HG03521 (cell line): ENCODE measurements around the gene SNRPA.
"Not testable (repeated sequence)": the region's sequence is repeated elsewhere in the genome, so short reads cannot be mapped to it uniquely, and the experiment has no call there.

Experiments used
- ATAC-seq: cut with Tn5 transposase; IDR thresholded peaks from one replicate; pipeline ENCODE4 v1.9.1; 2021; ENCODE audit warnings: mild to moderate bottlenecking, moderate library complexity; ENCODE audit not compliant: unreplicated experiment

SNRPA gene

DNA sequence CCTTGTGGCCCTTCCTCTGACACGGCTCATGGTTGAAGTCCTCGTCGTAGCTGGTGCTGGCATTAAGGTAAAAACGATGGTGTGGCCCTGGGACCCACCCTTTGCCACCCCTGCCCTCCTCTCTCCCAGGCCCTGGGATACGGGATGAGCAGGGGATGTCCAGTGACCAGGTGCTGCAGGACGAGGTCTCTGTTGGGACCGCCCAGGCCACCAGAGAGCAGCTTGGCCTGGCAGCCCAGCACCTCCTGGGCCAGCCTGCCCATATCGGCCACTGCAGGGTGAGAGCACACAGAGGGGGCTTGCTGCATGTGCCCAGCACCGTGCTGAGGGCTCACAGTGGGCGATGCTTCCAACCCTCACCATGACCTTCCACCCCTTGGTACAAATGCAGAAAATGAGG, 7.1 kb upstream of the SNRPA start:
- ATAC-seq = no peak

DNA sequence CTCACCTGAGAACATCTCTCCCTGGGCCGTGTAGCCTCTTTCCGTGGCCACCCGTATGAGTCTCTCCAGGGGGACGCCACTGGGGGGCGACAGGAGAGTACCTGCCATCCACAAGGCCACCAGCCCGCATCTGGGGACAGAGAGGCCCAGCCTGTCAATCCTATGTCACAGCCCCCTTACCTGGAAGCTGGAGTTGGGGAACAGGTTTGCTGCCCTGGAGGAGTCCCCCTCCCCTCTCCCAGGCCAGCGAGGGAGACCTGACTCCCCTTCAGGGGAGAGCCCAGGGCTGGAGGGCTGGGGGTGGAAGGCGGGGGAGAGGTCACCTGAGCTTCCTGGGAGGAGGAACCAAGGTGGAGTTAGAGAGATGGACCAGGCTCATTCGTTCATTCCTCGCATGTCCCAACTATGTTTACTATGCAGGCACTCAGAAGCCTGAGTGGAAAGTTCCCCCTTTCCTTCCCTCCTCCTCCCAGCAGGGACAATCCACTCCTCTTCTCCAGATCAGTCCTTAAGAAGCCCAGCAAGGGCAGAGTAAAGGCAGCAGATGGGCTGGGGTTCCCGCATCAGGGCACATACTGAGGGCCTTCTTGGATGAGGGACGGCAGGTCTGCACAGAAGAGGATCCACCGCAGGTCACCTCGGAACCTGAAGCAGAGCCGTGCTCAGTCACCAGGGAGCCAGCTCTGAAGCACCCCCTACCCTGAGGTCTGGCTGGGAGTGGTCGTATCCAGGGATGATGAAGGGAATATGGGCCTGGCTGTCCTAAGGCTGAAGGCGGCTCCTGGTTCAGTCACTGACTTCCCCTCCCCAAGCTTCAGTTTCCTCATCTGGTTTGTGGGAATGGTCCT, 6.2 kb upstream of the SNRPA start:
- no peak for ATAC-seq

DNA sequence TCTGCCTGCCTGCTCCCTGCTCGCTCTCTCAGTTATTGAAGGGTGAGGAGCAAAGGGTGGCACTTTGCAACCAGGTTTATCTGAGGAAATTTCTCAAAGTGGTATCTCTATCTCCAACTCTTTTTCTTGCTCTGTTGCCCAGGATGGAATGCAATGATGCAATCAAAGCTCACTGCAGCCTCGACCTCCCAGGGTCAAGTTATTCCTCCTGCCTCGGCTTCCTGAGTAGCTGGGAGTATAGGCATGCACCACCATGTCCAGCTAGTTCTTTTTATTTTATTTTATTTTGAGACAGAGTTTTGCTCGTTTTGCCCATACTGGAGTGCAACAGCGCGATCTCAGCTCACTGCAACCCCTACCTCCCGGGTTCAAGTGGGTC, 5.6 kb upstream of the SNRPA start:
- no peak for ATAC-seq

DNA sequence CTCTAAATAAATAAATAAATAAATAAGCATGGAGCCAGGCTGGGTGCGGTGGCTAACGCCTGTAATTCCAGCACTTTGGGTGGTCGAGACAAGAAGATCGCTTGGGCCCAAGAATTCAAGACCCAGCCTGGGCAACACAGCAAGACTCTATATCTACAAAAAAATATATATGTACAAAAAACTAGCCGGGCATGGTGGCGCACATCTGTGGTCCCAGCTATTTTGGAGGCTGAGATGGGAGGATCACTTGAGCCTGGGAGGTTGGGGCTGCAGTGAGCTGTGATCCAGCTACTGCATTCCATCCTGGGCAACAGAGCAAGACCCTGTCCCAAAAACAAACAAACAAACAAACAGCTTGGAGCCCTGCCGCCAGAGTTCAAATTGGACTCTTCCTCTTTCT, 3.5 kb upstream of the SNRPA start:
- no peak for ATAC-seq

DNA sequence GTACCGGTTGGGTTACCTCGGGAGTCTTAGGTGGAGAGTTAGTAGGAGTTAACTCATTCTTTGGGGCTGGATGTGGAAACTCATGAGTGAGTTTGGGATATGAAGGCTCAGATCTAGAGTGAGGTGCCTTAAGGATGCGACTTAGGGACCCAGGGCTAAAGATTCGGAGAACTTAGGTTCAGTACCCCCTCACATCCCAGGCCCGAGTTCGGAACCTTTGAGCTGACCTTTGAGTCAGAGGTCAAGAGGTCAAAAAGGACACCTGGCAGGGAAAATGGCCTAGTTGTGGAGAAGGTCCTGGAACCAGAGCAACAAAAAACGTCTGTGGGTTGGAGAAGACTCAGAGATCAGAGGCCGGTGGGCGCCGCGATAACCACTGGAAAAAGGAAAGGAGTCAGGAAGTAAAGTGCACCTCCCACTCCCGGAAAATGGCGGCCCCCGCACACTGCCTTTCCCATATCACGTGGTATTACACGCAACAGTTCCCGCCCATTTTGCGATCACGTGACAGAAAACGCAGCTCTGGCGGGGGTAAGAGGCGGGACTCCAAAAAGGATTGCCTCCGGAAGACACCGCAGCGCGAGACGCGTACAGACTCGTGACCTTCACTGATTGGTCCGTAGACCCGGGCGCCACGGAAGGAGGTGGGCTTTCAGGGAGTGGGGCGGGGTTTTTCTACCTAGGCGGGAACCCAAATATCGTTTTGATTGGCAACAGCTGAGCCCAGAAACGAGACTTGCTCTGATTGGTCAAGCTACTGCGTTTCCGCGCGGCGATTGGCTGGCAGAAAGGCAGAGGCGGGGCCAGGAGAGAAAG, 737 bp upstream of the SNRPA start, which contains the start of gene ACTMAP:
ACTMAP (minus strand) TSS at position 420 of the 816 bp plus-strand sequence. CDS start 674 bp downstream, outside the sequence.
- peak; percentile 80 for ATAC-seq

DNA sequence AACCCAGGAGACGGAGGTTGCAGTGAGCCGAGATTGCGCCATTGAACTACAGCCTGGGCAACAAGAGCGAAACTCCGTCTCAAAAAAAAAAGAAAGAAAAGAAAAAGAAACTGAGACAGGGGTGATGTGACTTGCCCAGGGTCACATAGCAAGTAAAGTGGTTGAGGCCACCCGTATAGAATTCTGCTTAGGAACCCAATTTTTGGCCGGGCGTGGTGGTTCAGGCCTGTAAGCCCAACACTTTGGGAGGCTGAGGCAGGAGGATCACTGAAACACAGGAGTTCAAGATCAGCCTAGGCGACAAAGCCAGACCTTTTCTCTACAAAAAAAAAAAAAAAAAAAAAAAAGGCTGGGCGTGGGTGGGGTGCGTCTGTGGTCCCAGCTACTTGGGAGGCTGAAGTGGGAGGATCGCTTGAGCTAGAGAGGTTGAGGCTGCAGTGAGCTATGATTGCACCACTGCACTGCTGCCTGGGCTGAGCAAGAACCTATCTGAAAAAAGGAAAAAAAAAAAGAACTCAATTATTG, 1.3 kb downstream of the SNRPA start:
- no peak for ATAC-seq

DNA sequence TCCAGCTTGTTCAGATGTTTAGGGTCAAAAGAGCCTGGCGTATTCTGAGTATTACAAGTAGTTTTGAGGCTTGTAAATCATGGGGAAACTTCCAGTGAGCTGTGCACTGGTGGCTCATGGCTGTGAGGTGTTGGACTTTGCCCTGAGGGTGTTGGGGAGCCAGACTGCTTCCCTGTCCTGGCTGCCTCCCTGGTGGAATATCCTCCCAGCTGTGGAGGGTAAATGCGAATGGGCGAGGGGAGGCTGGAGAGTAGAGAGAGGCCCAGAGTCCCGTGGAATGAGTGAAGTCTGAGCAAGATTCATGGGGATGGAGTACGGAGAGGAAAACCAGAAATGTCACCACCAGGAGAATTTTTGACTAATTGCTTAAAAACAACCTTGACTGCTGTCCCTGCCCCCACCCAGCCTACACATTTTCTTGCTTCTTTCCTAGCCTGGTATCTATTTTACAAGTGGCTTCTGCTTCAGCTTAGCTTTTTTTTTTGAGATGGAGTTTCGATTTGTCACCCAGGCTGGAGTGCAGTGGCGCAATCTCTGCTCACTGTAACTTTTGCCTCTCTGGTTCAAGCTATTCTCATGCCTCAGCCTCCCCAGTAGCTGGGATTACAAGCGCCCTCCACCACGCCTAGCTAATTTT, 3.7 kb downstream of the SNRPA start:
- no peak for ATAC-seq

DNA sequence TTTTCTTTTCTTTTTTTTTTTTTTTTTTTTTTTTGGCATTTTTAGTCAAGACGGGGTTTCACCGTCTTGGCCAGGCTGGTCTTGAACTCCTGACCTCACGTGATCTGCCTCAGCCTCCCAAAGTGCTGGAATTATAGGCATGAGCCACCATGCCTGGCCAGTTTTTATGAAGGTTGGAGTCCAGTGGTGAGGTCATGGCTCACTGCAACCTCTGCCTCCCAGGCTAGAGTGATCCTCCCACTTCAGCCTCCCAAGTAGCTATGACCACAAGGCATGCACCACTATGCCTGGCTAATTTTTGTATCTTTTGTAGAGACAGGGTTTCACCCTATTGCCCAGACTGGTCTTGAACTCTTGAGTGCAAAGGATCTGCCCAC, 4.2 kb downstream of the SNRPA start:
- ATAC-seq = no peak

DNA sequence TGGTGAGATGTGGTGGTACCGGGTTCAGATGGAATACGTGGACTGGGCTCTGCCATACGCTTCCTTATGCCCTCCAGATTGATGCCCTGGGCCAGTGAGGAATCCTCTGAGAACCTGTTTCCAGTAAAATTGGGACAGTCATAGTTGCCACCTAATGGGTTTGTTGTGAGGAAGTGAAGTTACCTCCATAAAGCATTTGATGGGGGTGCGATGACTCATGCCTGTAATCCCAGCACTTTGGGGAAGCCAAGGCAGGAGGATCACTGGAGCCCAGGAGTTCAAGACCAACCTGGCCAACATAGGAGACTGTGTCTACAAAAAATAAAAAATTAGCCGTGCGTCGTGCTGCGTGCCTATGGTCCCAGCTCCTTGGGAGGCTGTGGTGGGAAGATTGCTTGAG, 4.8 kb downstream of the SNRPA start:
- ATAC-seq = no peak

DNA sequence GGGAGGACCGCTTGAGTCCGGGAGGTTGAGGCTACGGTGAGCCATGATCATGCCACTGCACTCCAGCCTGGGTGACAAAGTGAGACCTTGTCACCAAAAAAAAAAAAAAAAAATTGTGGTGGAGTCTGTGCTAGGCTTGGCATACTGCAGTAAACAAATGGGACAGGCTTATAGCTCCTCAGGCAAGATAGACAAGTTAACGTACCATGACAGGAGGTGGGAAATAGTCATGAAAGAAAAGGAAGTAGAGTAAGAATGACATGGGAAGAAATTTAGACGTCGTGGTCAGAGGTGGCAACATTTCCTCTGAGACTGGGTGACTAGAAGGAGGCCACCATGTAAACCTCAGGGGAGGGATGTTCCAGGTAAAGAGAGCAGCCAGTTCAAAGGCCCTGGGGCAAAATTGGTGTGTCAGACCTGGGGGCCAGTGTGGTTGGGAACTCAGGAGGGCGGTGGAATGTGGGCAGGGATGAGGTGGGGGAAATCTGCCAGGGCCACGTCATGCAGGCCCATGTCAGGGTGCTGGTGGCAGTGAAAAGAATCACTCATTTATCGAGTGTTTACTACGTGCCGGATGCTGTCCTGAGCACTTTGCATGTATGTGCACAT, 5.6 kb downstream of the SNRPA start:
- ATAC-seq = no peak

DNA sequence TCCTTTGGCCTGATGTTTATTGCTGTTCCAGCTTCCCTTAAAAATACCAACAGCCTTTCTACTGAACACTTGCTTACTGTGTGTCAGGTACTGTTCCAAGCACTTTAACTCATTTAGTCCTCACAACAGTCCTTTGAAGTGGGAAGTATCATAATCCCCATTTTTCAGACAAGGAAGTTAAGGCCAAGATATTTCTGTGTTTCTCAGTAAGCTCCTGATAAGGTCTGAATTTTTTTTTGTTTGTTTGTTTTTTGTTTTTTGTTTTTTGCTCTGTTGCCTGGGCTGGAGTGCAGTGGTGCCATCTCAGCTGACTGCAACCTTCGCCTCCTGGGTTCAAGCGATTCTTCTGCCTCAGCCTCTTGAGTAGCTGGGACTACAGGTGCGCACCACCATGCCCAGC, 7.5 kb downstream of the SNRPA start:
- no peak for ATAC-seq

DNA sequence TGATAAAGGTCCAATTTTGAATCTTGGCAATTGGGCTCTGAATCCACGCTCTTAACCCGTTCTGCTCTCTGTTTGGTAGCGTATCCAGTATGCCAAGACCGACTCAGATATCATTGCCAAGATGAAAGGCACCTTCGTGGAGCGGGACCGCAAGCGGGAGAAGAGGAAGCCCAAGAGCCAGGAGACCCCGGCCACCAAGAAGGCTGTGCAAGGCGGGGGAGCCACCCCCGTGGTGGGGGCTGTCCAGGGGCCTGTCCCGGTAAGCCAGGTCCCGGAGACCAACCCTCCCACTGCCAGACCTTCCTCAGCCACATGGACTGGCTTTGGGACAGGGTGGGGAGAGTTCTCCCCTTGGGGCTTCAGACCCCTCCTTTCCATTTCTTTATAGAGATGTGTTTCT, 8.3 kb downstream of the SNRPA start:
- ATAC-seq = no peak

DNA sequence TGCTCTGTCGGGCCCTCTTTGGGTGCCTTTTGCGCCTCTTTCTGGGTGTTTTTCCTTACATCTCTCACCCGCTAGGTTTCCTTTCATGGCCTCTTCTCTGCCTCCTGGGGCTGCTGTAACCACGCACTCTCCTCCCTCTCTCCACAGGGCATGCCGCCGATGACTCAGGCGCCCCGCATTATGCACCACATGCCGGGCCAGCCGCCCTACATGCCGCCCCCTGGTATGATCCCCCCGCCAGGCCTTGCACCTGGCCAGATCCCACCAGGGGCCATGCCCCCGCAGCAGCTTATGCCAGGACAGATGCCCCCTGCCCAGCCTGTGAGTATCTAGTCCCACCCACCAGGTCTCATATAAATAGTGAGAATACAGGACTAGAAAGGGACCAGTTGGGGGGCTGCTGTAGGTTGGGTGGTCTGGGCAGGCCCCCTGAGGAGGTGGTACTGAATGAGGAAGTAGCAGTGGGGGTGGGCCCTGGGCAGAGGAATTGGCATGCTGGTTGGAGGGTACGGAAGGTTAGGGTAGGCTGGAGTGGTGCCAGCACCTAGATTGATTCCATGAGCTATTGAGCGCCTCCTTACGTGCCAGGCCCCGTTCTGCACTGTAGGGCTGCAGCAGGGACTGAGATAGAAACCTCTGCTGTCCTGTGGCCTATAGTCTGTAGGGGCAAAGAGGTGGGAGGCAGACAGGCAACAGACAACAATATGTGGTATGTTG, 11.9 kb downstream of the SNRPA start:
- no peak for ATAC-seq

DNA sequence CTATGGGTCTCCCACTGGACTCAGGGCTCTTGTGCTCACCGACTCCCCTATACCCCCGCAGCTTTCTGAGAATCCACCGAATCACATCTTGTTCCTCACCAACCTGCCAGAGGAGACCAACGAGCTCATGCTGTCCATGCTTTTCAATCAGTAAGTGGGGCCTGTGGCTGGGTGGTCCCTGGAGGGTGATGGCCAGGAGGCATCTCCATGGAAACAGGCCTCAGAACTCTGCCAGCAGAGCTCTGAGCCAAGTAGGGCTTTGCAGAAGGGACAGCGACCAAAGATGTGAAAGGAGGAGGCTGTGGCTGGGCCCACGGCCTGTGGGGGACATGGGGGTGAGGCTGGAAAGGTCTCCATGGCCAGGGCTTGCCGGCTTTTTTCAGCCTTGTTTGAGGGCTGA, 12.5 kb downstream of the SNRPA start:
- ATAC-seq = no peak

DNA sequence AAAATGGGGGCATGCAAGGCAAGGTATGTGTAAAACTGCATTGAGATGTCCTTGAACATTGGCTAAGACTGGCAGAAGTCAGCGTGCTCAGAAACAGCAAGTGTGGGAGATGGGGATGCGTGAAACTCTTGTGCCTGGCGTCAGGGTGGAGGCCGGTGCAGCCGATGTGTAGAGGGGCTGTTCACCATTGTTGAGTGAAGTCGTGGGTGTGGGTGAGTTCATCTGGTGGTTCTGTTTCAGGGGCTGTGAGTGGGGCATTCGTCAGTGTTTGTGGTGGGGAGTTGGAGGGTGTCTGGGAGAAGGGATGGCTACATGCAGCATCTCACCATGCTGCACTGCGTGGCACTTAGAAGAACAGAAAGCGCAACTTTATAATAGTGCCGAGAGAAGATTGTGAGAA, 13.0 kb downstream of the SNRPA start:
- ATAC-seq = no peak

DNA sequence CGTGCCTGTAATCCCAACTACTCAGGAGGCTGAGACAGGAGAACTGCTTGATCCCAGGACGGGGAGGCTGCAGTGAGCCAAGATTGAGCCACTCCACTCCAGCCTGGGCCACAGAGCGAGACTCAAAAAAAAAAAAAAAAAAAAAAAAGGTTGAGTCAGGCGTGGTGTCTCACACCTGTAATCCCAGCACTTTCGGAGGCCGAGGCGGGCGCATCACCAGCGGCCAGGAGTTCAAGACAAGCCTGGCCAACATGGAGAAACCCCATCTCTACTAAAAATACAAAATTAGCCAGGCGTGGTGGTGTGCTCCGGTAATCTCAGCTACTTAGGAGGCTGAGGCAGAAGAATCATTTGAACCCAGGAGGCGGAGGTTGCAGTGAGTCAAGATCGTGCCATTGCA, 15.4 kb downstream of the SNRPA start:
- ATAC-seq = not testable (repeated sequence)

DNA sequence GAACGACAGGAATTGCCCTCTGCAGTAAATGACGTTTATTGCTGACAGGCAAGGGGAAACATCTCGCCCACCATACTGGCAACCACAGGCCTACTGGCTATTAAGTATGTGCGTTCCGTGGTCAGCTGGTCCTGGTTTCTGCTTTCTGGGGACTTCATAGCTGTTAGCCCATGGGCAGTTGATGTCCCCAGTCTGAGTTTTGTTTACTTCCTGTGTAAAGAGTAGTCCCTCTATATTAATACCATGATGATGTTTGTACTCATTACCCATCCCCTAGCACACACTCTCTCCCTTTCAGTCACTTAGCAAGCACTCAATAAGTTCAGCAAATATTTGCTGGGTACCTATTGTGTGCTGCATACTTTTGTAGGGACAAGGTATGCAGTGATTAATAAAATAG, 17.9 kb downstream of the SNRPA start:
- no peak for ATAC-seq

DNA sequence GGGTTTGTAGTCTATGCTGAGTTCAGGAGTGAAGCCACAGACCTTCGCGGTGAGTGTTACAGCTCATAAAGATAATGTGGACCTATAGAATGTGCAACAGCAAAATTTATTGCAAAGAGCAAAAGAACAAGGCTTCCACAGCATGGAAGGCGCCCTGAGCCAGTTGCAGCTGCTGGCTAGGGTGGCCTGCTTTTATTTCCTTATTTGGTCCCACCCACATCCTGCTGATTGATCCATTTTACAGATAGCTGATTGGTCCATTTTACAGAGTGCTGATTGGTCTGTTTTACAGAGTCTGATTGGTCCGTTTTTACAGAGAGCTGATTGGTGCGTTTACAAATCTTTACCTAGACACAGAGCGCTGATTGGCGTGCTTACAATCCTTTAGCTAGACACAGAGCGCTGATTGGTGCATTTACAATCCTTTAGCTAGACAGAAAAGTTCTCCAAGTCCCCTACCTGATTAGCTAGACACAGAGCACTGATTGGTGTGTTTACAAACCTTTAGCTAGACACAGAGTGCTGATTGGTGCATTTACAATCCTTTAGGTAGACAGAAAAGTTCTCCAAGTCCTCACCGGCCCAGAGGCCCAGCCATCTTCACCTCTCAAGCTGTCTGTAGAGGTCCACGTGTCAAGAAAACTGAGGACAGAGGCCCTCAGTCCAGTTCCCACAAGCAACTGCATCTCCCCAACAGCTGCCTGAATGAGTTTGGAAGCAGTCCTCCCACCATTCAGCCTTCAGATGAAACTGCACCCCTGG, 20.3 kb downstream of the SNRPA start:
- not testable (repeated sequence) for ATAC-seq

DNA sequence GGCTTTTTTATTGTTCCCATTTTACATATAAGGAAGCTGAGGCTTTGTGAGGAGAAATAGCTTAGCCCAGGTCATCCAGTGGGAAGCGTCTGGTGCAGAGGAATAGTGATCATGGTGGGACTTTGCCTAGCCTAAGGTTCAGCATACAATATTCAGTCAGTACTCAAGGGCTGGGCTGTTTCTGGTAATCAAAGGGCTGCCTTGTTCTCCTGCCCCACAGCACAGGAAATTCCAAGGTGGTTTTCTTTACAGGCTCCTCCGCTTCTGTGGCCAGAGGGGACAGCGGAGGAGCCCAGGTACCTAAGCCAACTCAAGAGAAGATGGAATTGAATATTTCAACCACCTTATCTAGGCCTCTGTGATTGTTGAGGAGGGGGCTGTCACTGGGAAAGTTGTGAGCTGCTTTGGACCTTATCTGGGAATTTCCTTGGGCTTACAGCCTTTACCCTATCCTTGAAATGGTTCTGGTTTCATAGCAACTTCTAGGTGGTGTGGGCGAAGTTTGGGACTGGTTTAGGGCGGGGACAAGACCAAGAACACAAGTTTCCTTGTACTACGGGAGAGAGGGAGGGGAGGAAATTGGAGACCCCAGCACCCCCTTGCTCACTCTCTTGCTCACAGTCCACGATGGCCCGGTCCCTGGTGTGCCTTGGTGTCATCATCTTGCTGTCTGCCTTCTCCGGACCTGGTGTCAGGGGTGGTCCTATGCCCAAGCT, 24.1 kb downstream of the SNRPA start, which contains the start of gene MIA:
MIA (plus strand) TSS at position 606 of the 716 bp plus-strand sequence; CDS start at position 628, 22 bp downstream.
- no peak for ATAC-seq
